AG09319 (cell line): ENCODE measurements around the gene DEFB110.

Experiments
- DNase-seq: peaks from one replicate; pipeline ENCODE4 v3.0.0-alpha.2; 2010; ENCODE audit warnings: low read depth; ENCODE audit errors: extremely low read depth
- TF ChIP-seq, protein P1 (sequence below): IDR thresholded peaks from 2 replicates; pipeline ENCODE4 v1.5.1; 2011; ENCODE audit warnings: low read depth, mild to moderate bottlenecking, inconsistent platforms, low read length, moderate library complexity

DEFB110 gene

GRCh38 chr6:49986551-49986950, 35.2 kb downstream of the DEFB110 start:
- TF ChIP-seq, protein P1, sequence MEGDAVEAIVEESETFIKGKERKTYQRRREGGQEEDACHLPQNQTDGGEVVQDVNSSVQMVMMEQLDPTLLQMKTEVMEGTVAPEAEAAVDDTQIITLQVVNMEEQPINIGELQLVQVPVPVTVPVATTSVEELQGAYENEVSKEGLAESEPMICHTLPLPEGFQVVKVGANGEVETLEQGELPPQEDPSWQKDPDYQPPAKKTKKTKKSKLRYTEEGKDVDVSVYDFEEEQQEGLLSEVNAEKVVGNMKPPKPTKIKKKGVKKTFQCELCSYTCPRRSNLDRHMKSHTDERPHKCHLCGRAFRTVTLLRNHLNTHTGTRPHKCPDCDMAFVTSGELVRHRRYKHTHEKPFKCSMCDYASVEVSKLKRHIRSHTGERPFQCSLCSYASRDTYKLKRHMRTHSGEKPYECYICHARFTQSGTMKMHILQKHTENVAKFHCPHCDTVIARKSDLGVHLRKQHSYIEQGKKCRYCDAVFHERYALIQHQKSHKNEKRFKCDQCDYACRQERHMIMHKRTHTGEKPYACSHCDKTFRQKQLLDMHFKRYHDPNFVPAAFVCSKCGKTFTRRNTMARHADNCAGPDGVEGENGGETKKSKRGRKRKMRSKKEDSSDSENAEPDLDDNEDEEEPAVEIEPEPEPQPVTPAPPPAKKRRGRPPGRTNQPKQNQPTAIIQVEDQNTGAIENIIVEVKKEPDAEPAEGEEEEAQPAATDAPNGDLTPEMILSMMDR = no peak
- DNase-seq = no peak

DNA sequence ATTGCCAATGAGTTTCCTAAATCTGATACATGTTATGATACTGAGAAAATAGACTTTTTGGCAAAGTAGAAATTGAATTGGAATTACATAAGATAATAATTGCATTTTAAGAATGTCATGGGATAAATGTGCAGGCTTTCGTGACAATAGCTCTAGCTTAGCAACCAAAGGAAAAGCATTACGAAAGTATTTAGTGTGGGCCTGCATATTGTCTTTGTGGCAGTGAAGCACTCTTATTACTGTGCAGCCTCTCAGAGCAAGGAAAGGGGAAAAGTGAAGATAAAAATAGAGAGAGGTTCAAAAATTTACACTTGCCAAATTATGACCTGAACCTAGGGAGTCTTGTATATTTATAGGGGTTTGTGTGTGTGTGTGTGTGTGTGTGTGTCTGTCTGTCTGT, 39.7 kb downstream of the DEFB110 start:
- no peak for DNase-seq
- TF ChIP-seq, protein P1 = no peak

DNA sequence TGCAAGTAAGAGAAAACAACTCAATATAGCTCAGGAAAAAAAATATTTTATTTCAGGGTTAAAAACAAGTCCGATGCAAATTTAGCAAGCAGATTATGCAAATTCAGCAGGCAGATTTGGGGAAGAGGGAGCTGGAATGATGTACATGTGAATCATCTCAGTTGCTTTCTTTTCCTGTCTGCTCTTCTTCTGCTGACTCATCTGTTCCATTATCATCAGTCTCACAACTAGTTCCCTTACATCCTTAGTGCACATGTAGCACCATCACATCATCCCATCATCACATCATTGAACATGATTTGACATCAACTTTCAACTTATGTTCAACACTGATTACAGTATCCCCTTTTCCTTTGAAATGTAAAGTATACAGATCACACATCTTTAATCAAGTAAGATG, 40.9 kb downstream of the DEFB110 start:
- TF ChIP-seq, protein P1 = no peak
- DNase-seq = no peak

- TF ChIP-seq, protein P1 = no peak
- DNase-seq = no peak
These were observed 42.2 kb downstream of the DEFB110 start for GRCh38 chr6:49979584-49979983.

- DNase-seq = no peak
- TF ChIP-seq, protein P1 = no peak
These were observed 43.2 kb downstream of the DEFB110 start for GRCh38 chr6:49978332-49979226.

- TF ChIP-seq, protein P1 = no peak
- no peak for DNase-seq
These were observed 52.2 kb downstream of the DEFB110 start, which contains the start of gene DEFB113 for GRCh38 chr6:49969605-49970004. Gene DEFB113 (minus strand): TSS chr6:49969625. CDS start chr6:49969625, 0 bp downstream.
